NCI-H187 treated with DMSO at 0.1 percent for 48 hours (cell line): ENCODE results near the gene KCNJ4.

ENCODE experiments used
- DNase-seq: peaks from one replicate; lab custom pipeline; 2025; lab: John Stamatoyannopoulos, UW

The KCNJ4 gene

GRCh38 chr22:38452373-38453065 lies 2.5 kb downstream of the KCNJ4 start:
- DNase-seq, result no peak

DNA sequence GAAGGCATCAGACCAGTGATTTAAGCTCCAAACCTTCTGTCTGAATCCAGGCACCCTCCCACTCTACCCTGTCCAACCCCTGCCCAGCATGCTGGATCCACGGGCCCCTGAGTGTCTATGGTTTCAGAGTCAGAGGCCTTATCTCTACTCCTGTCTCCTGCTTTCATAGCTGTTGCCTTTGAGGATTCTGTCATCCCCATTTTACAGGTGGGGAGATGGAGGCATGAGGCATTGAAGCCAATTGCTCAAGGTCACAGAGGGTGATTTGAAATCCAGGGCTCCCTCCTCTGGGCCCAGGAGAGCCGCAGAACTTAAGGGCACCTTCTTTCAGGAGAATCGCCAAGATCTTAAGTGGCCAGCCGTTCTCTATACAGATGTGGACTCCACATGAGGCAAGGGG lies 3.1 kb downstream of the KCNJ4 start:
- DNase-seq, result no peak

GRCh38 chr22:38451404-38451803 lies 3.6 kb downstream of the KCNJ4 start:
- DNase-seq, result no peak

- DNase-seq, result no peak
Measured at GRCh38 chr22:38450234-38450797, 4.7 kb downstream of the KCNJ4 start.

DNA sequence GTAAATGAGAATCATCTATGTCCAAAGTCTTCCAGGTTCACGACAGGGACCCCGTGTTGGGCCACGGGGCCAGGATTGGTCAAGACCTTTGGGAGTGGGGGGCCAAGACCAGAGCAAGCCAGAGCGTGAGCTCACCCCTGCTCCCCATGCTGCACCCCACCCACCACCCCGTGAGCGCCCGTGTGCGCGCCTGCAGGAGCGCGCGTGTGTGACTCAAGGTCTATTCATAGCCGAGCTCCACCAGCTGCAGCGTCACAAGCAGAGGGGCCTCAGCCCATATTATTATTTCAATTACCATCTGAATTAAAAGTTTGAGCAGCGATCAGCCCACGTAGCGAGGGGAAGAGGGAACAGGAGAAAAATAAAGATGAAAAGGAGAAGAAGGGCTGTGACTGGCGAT lies 5.2 kb downstream of the KCNJ4 start:
- DNase-seq, result no peak

GRCh38 chr22:38448945-38449745 lies 5.9 kb downstream of the KCNJ4 start:
- DNase-seq, result no peak

GRCh38 chr22:38446018-38446601 lies 8.9 kb downstream of the KCNJ4 start:
- no peak for DNase-seq

DNA sequence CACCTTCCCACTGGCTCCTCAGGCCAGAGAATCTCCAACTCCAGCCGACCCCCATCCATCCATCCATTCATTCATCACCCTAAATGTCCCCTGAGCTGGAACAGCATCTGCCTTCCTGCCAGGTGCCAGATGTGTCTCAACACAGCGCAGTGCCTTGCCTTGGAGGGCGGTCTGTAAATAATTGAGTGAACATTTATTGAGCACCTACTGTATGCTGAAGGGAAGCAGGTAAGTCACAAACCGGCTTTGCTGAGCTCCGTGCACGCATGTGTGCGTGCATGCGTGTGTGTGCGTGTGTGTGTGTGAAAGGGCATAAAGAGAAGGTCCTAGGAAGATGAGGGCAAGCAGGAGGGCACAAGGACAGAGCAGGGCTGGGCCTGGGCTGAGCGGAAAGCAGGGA lies 10.2 kb downstream of the KCNJ4 start:
- DNase-seq, result no peak

- no peak for DNase-seq
Measured at GRCh38 chr22:38443628-38444521, 11.1 kb downstream of the KCNJ4 start.

DNA sequence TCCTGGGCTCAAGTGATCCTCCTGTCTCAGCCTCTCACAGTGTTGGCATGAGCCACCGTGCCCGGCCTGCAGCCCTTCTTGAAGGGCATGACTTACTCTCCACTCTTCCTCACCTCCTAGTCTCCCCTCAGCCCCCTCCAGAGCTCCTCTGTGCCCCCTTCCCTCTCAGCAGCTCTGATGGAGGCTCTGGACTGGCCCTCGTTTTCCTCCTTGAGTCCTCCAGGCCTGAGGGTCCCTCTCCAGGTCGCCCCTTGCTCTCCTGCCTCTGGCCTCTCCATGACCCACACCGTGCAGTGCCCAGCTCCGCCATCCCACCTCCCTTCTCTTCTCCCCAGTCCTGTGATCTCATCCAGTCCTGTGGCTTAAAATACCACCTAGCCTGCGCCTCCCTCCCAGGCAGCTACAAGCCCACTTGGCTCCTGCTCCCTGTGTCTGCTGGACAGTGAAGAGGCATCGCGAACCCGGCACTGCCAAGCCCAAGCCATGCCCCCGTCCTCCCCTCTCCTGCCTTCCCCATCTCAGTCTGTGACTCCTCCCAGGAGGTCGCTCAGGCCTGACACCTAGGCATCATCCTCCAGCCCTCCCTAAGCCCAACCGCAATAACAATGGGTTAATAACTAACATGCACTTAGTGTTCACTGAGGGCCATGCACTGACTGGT lies 11.9 kb downstream of the KCNJ4 start:
- DNase-seq, result no peak

- DNase-seq, result no peak
Measured at GRCh38 chr22:38441620-38442287, 13.2 kb downstream of the KCNJ4 start.

- DNase-seq, result no peak
Measured at GRCh38 chr22:38440747-38441350, 14.2 kb downstream of the KCNJ4 start.

DNA sequence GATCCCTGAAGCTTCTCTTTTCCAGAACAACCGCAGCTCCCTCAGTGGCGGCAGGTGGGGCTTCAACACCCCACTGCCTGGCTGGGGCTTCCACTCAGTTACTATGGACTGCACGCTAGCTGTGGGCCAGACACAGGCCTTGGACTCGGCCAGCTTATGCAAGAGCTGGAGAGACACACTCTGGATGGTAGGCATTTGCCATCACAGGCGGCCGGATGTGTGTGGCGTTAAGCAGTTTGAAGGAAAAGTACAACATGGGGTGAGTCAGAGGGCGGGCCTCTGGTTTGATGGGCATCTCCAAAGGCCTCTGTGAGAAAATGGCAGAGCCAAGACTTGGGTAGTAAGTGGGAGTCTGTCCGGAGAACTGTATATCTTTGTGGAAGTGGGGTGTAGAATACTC lies 17.6 kb downstream of the KCNJ4 start:
- DNase-seq, result no peak

- DNase-seq, result no peak
Measured at GRCh38 chr22:38436629-38437395, 18.2 kb downstream of the KCNJ4 start.

GRCh38 chr22:38435965-38436364 lies 19.0 kb downstream of the KCNJ4 start:
- DNase-seq, result no peak

- DNase-seq, result no peak
Measured at GRCh38 chr22:38435010-38435409, 20.0 kb downstream of the KCNJ4 start.

DNA sequence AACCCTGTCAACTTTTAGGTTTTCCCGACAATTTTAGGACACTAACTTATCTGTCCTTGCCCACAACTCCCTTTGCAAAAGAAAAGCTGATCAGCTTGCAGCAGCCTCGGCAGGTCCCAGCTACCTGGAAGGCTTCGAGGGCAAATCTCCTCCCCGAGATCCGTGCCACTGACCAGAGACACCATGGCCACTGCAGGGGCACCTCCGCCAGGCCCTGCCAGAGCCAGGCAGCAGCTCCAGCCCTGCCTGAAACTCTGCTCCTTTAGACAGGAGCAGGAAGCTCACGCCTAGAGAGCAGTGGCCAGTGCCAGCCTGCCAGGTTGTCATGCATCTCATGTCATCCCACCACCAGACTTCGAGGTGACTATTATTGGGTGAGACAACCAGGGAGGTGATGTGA lies 21.1 kb downstream of the KCNJ4 start:
- DNase-seq, result no peak

- no peak for DNase-seq
Measured at GRCh38 chr22:38432264-38432663, 22.7 kb downstream of the KCNJ4 start.

DNA sequence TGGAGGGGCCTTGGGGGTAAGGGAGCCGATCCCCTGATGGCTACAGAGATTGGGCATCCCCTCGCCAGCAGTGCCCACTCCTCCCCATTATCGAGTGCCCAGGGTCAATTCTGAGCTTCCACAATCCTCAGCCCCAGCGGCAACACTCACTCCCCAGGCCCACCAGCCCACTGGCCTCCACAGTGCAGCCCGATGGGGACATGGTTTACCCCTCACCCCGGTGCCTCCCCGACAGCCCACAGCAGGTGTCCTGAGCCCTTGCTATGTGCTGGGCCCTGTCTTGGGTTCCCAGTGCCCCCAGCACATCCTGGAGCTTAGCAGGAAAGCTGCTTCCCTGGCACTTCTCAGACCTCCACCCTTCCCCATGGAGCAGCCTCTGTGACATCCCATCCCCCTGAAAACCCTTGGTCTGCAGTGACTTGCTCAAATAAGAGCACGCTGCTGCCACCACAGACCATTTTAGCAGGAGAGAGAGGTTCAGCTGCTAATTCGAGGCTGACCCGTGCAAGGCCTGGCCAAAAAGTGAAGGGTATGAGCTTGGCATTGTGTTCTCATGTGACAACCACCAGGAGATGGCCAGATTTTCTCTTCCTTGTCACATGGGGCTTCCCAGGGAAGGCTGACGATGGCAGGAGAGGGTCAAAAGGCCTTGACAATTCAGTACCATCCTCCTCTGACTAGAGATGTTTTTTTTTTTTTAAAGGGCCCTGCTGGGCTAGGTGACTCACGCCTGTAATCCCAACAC lies 23.6 kb downstream of the KCNJ4 start:
- no peak for DNase-seq
